Skeletal muscle tissue (tissue), 4 donors: Measurements from ENCODE around the gene KPNA4. TPM values are rescaled to one million over a fixed set of nuclear protein-coding genes. Genes with fewer than 3 reads are reported as not detected.
"Not testable (repeated sequence)": the region's sequence is repeated elsewhere in the genome, so short reads cannot be mapped to it uniquely, and the experiment has no call there.

ENCODE experiments used
- H3K27ac ChIP-seq: one replicate; pipeline ENCODE4 v1.7.0; 2013; ENCODE audit warnings: mild to moderate bottlenecking, low read depth, low read length, inconsistent platforms
- H3K27me3 ChIP-seq, 3 donors: one replicate each; pipeline ENCODE4 v1.7.0; 2013; ENCODE audit warnings: low read length in 3 of 3; ENCODE audit not compliant: control insufficient read depth in 3 of 3, insufficient read depth in 3 of 3
- H3K36me3 ChIP-seq, 3 donors: one replicate each; pipeline ENCODE4 v1.7.0; 2013; ENCODE audit warnings: low read length in 3 of 3; ENCODE audit not compliant: control insufficient read depth in 3 of 3, insufficient read depth in 3 of 3
- H3K4me1 ChIP-seq, 3 donors: one replicate each; pipeline ENCODE4 v1.7.0; 2013; ENCODE audit warnings: low read length in 3 of 3, mild to moderate bottlenecking in 3 of 3; ENCODE audit not compliant: control insufficient read depth in 3 of 3, insufficient read depth in 3 of 3
- H3K4me3 ChIP-seq, 3 donors: one replicate each; pipeline ENCODE4 v1.7.0; 2013; ENCODE audit warnings: low read length in 3 of 3
- H3K9ac ChIP-seq, 3 donors: one replicate each; pipeline ENCODE4 v1.7.0; 2013; ENCODE audit warnings: low read length in 3 of 3, mild to moderate bottlenecking in 3 of 3, moderate library complexity in 2 of 3, low read depth in 1 of 3
- H3K9me3 ChIP-seq, 3 donors: one replicate each; pipeline ENCODE4 v1.7.0; 2013; ENCODE audit warnings: low read length in 3 of 3; ENCODE audit not compliant: control insufficient read depth in 3 of 3
- total RNA-seq: library from RNA; depleted of rRNA; stranded (reverse); fragments of >200 nt; gene quantifications from one replicate; pipeline ENCODE4 v1.2.3, GENCODE V29; 2014
- donor health status: Osteomylitis.

The KPNA4 gene
- total RNA-seq, 1 donor from 2014 or later = 25.6 TPM

DNA sequence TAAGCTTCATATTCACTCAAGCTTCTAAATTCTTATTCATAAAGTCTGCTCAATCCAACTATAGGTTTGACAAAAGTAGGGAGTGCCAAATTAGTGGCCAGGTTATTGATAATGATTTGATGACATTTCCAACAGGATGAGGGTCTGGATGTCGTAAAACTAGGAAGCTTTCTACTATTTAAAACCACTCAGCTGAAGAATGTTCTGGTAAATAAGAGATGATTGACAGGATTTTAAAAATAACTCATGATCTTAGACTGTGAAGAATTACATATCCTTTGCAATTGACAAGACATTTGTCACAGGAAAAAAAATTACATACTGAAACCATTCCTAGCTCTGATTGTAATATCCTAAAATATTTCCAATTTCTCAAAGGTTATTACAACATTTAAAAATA is 100.4 kb downstream of the KPNA4 start:
- H3K9ac ChIP-seq = no peak overlapping the region
- no peak overlapping the region for H3K4me3 ChIP-seq
- no peaks in the 10 kb centered on the region for H3K36me3 ChIP-seq
- no peaks in the 10 kb centered on the region for H3K27me3 ChIP-seq
- no peak overlapping the region for H3K27ac ChIP-seq
- no peaks in the 10 kb centered on the region for H3K9me3 ChIP-seq
- H3K4me1 ChIP-seq = no peaks in the 10 kb centered on the region

DNA sequence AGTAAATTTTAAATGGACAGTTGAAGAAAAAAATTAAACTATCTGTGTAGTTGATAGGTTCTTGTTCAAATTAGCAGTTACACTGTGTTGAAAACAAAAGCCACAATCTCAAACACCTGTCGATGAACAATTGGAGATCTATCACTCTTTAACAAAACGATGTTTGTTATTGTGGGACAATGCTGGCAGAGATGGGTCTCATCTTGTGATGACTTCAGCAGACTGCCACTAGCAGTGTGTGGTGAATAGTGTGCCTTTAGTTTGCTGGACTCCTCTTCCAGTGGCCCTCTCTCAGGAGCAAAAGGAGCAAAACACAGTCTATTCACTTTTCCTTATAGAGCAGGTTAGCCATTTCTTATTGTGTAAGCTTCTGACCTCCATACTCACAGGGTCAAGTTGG is 101.0 kb downstream of the KPNA4 start:
- H3K36me3 ChIP-seq = no peaks in the 10 kb centered on the region
- no peaks in the 10 kb centered on the region for H3K9me3 ChIP-seq
- H3K4me1 ChIP-seq = no peaks in the 10 kb centered on the region
- H3K27me3 ChIP-seq = no peaks in the 10 kb centered on the region
- no peak overlapping the region for H3K27ac ChIP-seq
- H3K9ac ChIP-seq = no peak overlapping the region
- no peak overlapping the region for H3K4me3 ChIP-seq

DNA sequence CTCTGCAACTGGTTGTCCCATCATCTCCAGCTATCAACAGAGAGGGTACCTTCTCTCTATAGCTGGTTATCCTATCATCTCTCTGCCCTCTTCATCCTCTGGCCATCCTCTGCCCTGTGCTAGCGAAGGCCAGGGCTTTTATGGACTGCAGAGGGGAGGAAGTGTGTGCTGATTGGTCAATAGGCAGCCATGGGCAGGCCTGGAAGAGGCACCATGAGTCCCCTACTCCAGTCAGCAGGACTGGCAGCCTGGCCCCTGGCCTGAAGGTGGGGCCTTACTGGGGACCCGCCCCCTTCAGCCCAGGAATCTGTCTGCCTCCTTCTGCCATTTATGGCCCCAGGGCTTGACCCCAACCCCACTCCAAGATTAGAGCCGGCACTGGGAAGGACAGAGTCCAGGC is 105.3 kb downstream of the KPNA4 start:
- no peak overlapping the region for H3K9ac ChIP-seq

DNA sequence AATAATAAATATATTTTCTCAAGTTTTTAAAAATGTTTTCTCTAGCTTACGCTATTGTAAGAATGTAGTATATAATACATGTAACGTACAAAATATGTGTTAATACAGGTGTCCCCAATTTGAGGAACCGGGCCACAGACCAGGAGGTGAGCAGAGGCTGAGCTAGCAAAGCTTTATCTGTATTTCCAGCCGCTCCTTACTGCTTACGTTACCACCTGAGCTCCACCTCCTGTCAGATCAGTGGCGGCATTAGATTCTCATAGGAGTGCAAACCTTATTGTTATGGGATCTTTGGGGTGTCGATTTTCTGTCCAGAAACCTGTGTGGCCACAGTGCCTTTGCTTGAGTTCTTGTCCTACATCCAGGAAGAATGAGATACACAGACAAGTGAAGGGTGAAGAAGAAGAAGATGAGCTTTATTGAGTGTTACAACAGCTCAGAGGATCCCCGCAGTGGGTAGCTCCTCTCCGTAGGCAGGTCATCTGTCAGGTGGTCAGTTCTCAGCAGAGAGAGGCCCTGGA is 105.9 kb downstream of the KPNA4 start:
- Histone ChIP-seq H3K4me3 (no peak overlapping the region), H3K27ac (no peak overlapping the region), H3K36me3 (no peaks in the 10 kb centered on the region), H3K27me3 (no peaks in the 10 kb centered on the region), H3K9me3 (no peaks in the 10 kb centered on the region), H3K4me1 (no peaks in the 10 kb centered on the region), H3K9ac (no peak overlapping the region)

More for the DNA sequence above, 105.3 kb downstream of the KPNA4 start:
- Histone ChIP-seq H3K36me3 (no peaks in the 10 kb centered on the region), H3K9me3 (no peaks in the 10 kb centered on the region), H3K27ac (no peak overlapping the region), H3K27me3 (no peaks in the 10 kb centered on the region), H3K4me1 (no peaks in the 10 kb centered on the region), H3K4me3 (no peak overlapping the region)

DNA sequence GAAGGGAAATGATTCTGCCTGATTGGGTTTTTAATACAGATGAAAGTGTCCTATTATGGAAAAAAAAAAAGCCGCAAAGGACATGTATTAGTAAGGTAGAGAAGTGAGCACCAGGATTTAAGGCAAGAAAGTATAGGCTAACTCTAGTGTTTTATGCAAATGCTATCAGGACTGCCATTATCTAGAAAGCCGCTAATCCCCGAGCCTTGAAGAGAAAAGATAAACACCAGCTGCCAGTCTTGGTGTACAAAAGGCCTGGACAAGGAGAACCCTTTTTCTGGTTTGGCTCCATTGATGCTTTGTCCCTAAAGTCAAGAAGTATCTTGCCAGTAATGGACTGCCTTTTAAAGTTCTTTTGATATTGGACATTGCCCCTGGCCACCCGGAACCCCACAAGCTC is 107.2 kb downstream of the KPNA4 start:
- Histone ChIP-seq H3K4me3 (no peak overlapping the region), H3K36me3 (no peaks in the 10 kb centered on the region), H3K27ac (no peak overlapping the region), H3K4me1 (no peaks in the 10 kb centered on the region), H3K9ac (no peak overlapping the region), H3K27me3 (no peaks in the 10 kb centered on the region), H3K9me3 (no peaks in the 10 kb centered on the region)

DNA sequence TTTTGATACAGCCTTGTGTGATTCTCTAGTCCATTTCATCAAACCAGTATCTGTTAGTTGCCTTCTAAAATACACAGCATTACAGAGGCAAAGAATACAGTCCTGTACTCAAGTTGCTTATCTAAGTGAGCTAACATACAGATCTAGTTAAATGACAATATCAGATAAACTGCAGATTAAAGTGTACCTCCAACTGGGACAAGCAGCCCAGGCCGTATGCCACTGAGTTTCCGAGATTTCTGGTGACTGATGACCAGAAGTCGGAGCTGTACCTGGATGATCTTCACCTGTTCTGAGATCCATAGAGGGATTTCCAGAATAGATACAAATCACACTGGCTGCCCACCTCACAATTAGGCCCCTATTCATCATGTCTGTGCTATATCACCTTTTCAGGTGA is 109.5 kb downstream of the KPNA4 start:
- Histone ChIP-seq H3K36me3 (no peaks in the 10 kb centered on the region), H3K27me3 (no peaks in the 10 kb centered on the region), H3K27ac (no peak overlapping the region), H3K4me3 (no peak overlapping the region), H3K9me3 (no peaks in the 10 kb centered on the region), H3K9ac (no peak overlapping the region), H3K4me1 (peaks cover 0 to 1% (median 0%) of the 10 kb centered on the region in 3 donors)

DNA sequence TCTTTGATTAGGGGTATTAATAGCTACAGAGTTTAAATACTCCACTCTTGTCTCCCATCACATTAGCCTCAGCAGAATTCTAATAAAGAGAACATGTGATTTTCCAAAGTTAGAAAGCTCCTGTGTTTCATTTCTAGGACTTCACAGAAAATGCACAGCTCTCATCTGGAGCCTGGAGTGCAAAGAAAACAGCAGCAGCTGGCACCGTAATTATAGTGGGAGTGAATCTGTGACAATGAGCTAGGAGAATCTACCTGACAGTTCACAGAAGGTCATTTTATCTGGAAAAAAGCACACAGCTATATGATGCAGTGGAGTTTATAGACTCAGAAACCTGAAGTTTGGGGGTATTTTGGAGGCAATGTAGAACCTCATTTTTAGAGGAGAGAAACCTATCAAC is 110.4 kb downstream of the KPNA4 start:
- Histone ChIP-seq H3K36me3 (no peaks in the 10 kb centered on the region), H3K4me3 (no peak overlapping the region), H3K27me3 (peaks cover 3 to 4% (median 3%) of the 10 kb centered on the region in 3 donors), H3K27ac (no peak overlapping the region), H3K9me3 (no peaks in the 10 kb centered on the region), H3K4me1 (peaks cover 3 to 10% (median 4%) of the 10 kb centered on the region in 3 donors), H3K9ac (no peak overlapping the region)

DNA sequence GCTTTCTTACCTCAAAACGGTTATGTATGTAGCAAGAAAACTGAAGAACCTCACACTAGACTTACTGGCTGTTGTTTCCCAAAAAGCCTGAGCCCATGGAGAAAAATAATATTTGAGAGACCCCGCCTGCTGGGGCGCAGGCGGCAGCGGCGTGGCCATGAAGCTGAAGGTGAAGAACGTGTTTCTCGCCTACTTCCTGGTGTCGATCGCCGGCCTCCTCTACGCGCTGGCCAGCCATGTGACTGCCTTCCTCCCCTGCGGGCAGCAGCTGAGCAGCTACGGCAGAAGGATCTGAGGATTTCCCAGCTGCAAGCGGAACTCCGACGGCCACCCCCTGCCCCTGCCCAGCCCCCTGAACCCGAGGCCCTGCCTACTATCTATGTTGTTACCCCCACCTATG is 113.1 kb downstream of the KPNA4 start:
- Histone ChIP-seq H3K27me3 (peaks cover 12 to 17% (median 15%) of the 10 kb centered on the region in 3 donors), H3K4me1 (peaks cover 9 to 12% (median 10%) of the 10 kb centered on the region in 3 donors)
- H3K36me3 ChIP-seq, H3K9ac ChIP-seq, H3K9me3 ChIP-seq, H3K4me3 ChIP-seq, H3K27ac ChIP-seq: not testable (repeated sequence)

DNA sequence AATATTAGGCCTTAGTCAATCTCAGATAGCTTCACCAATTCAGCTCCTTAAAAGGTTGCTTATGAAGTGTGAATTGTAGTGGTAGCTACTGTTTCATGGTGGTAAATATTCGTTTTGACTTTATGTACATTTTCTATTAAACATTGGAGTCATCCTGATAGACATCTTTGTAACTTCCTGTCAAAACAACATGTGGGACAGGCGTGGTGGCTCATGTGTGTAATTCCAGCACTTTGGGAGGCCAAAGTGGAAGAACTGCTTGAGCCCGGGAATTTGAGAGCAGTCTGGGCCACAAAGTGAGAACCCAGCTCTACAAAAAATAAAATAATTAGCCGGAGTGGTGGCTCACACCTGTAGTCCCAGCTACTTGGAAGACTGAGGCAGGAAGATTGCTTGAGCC is 113.8 kb downstream of the KPNA4 start:
- no peak overlapping the region for H3K4me3 ChIP-seq
- no peak overlapping the region for H3K9ac ChIP-seq
- H3K27me3 ChIP-seq = peaks cover 14 to 19% (median 18%) of the 10 kb centered on the region in 3 donors
- peaks cover 0 to 3% (median 0%) of the 10 kb centered on the region in 3 donors for H3K9me3 ChIP-seq
- no peak overlapping the region for H3K27ac ChIP-seq
- peaks cover 9 to 12% (median 10%) of the 10 kb centered on the region in 3 donors for H3K4me1 ChIP-seq
- H3K36me3 ChIP-seq = no peaks in the 10 kb centered on the region

DNA sequence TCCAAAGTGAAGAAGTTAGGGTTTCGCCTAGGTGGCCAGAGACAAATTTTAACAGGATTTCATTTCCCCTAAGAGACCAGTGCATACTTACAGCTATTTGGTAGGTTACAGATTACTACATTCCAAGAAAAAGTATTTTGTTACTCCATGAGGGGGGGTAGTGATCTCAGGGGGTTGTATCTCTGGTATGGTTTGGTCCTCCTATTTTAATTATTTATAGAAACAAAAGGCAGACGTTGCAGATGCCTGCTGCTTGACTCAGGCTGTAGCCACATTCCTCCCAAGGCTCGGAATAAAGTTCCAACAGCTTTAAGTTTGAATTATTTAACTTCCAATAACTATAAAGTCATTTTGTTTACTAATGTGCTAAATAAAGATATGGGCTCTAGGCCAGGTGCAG is 114.5 kb downstream of the KPNA4 start:
- peaks cover 15 to 20% (median 20%) of the 10 kb centered on the region in 3 donors for H3K27me3 ChIP-seq
- H3K4me1 ChIP-seq = peaks cover 9 to 12% (median 10%) of the 10 kb centered on the region in 3 donors
- H3K27ac ChIP-seq = no peak overlapping the region
- no peak overlapping the region for H3K9ac ChIP-seq
- H3K36me3 ChIP-seq = no peaks in the 10 kb centered on the region
- peaks cover 0 to 3% (median 0%) of the 10 kb centered on the region in 3 donors for H3K9me3 ChIP-seq
- H3K4me3 ChIP-seq = no peak overlapping the region
